ENCODE results near the gene VPS37D.
"Not testable (repeated sequence)": the region's sequence is repeated elsewhere in the genome, so short reads cannot be mapped to it uniquely, and the experiment has no call there.

The VPS37D gene, protein sequence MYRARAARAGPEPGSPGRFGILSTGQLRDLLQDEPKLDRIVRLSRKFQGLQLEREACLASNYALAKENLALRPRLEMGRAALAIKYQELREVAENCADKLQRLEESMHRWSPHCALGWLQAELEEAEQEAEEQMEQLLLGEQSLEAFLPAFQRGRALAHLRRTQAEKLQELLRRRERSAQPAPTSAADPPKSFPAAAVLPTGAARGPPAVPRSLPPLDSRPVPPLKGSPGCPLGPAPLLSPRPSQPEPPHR

DNA sequence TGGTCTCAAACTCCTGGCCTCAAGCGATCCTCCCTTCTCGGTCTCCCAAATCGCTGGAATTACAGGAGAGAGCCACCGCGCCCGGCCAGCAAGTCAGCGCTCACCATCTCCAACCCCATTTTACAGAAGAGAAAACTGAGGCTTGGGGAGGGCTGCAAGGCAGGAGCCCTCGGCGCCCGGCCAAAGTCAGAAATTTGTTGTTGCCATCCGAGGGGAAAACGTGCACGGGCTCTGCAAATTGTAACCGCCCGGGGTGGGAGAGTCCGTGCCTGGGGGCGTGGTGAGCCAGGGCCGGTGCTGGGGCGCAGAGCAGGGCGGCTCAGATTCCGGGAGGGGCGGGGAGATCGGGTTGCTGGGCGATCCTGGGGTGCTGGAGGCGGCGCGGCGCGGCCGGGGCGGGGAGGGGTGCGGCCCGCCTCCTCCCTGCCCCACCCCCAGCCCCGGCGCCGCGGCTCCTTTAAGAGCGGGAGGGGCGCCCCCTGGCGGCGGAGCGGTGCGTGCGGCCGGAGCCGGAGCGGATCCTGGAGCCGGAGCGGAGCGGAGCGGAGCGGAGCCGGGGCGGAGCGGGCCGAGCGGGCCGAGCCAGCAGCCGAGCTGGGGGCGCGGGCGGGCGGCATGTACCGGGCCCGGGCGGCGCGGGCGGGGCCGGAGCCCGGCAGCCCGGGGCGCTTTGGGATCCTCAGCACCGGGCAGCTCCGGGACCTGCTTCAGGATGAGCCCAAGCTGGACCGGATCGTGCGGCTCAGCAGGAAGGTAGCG is at the start of gene VPS37D:
Gene VPS37D (plus strand): TSS at position 488 of the 759 bp plus-strand sequence. CDS start 128 bp downstream, at position 616.
- DNase-seq, result peak; percentile 93

DNA sequence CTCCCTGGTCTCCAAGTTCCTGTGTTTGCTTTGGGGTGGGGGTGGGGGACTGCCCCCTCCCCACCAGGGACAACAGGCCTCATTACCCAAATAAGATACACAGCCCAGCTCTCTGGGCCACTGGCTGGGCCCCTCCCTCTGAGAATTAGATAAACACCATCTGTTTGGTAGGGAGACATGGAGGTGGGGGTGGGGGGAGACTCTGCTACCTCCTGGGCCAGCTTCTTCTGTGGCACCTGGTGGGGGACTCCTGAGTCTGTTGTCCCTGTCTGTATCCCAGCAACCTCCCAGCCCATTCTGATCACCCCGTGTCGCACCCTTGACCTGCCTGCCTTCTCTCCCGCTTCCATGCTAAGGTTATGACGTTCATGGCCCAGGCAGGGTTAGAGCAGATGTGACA is 49.1 kb upstream of the VPS37D start:
- no peak for DNase-seq

- not testable (repeated sequence) for DNase-seq
These were observed 48.2 kb upstream of the VPS37D start for GRCh38 chr7:73619394-73619793.

GRCh38 chr7:73621168-73622063 is 46.2 kb upstream of the VPS37D start:
- no peak for DNase-seq

- DNase-seq, result no peak
These were observed 45.1 kb upstream of the VPS37D start for GRCh38 chr7:73622527-73622908.

GRCh38 chr7:73622909-73623797 is 44.5 kb upstream of the VPS37D start:
- DNase-seq, result no peak

GRCh38 chr7:73623798-73624668 is 43.6 kb upstream of the VPS37D start, which contains the start of gene MLXIPL:
Gene MLXIPL, minus strand, starts transcription at chr7:73624522. Its CDS starts 30 bp downstream, at chr7:73624492.
- peak; percentile 41 for DNase-seq

- DNase-seq, result no peak
These were observed 43.0 kb upstream of the VPS37D start for GRCh38 chr7:73624669-73625001.

- no peak for DNase-seq
These were observed 42.4 kb upstream of the VPS37D start for GRCh38 chr7:73625276-73625675.

DNA sequence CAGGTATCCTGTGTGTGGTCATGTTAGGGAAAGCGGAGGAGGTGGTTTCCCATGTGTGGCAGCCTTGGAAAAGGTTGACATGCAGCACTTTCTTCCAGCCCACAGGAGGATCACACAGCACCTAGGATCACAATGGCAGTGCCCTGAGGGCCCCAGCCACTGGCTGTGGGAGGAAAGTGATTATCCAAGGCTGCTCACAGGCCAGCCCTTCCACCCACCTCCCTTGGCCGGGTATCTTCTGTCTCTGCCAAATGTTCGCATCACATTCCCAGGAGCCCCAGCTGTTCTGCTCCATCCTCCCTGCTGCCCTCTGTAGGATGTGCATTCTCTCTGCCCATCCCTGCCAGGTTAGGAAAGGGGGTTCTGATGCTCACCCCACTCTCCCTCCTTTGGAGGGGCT is 40.8 kb upstream of the VPS37D start:
- DNase-seq, result no peak

- no peak for DNase-seq
These were observed 39.1 kb upstream of the VPS37D start for GRCh38 chr7:73628504-73628903.

- DNase-seq, result no peak
These were observed 36.1 kb upstream of the VPS37D start for GRCh38 chr7:73631558-73631957.

DNA sequence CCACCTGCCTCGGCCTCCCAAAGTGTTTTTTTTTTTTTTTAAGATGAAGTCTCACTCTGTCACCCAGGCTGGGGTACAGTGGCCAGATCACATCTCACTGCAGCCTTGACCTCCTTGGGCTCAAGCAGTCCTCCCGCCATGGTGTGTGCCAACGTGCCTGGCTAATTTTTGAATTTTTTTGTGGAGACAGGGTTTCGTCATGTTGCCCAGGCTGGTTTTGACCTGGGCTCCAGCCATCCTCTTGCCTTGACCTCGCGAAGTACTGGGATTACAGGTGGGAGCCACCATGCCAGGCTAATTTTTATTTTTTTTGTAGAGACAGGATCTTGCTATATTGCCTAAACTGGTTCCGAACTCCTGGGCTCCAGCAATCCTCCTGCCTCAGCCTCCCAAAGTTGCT is 34.3 kb upstream of the VPS37D start:
- no peak for DNase-seq

DNA sequence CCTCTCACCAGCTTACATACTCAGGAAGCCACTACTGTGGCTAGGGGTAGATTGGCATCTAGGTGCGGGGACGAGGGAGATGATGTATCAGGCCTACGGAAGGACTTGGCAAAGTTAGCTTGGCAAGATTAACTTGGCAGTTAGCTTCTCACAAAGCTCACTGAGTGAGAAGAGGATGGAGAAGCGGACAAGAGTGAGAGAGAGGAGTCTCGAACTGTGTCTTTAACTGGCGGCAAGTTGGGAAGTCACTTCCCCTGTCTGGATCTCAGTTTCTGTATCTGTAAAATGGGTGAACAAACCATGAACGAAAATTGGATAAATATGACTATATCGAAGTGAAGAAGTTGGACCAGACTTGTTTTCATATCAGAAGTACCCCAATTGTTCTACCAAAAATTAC is 33.8 kb upstream of the VPS37D start:
- DNase-seq, result no peak

GRCh38 chr7:73635428-73636200 is 32.0 kb upstream of the VPS37D start:
- DNase-seq, result no peak

DNA sequence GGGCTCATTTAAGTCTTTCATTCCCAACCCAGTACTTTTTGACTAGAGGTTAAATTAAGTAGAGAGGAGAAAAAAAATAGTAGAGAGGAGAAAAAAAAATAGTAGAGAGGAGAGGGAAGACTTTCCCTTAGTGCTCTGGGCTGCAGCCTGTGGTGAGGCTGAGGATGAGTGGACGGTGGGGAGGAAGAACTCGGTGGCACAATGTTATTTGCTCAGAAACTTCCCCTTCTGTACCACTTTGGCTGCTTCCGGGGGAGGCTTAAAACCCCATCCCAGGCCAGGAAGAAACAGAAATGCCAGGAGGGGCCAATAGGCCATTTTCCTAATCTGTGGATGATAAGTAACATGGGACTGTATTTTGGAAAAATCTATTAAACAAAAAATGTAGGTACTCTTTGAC is 28.7 kb upstream of the VPS37D start:
- DNase-seq, result no peak

GRCh38 chr7:73642834-73643233 is 24.8 kb upstream of the VPS37D start:
- no peak for DNase-seq

DNA sequence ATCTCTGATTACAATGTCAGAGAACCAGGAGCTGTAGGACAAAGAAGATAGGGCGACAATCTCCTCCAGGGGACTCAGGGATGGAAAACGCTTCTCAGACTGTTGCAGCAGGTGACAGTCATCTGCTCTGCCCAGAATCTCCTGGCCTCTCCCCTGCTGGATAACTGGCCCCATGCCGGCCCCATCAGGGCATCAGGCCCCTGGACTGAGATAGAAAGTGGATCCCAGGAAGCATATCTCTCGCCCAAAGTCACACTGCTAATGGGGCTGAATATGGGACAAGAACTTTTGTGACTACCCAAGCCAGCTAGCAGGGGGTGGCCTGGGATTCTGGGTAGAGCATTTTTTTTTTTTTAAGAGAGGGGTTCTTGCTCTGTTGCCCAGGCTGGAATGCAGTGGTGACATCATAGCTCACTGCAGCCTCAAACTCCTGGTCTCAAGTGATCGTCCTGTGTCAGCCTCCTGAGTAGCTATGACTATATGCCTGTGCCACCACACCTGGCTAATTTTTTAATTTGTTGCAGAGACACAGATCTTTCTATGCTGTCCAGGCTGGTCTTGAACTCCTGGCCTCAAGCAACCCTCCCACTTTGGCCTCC is 22.8 kb upstream of the VPS37D start:
- no peak for DNase-seq

DNA sequence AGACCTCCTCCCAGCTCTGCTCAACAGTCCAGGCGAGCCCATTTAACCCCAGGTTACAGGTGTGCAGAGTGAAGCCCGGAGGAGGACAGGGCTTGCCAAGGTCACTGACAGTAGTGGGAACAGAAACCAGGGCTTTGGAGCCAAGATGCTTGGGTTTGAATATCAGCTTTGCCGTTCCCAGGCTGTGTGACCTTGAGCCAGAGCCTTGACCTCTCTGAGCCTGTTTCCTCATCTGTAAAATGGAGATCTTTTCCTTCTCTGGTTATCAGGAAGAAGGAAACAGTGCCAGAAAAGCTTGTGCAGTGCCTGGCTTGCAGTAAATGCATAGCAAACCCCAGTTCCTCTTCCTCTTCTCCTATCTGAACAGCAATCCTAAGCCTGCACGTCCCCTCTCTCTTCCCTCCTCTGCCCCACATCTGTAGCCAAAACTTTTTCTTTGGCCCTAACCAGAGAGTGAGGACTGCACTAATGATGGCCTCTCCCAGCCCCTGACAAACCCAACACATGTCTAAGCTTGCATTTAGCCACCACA is 21.9 kb upstream of the VPS37D start:
- no peak for DNase-seq

Measured in CD4-positive, alpha-beta T cell treated with Interleukin-17A for 1 hour (primary cell).